HEK293 (cell line): ENCODE data around the gene TBX10.

ENCODE experiments used
- CTCF ChIA-PET: fragments of 350-600 bp; formaldehyde crosslinking; extraction: SDS; loops from one replicate; lab custom pipeline; 2021; ENCODE audit warnings: antibody characterized with exemption; lab: Yijun Ruan, JAX
- POLR2A ChIA-PET: fragments of 300-600 bp; formaldehyde crosslinking; extraction: SDS; loops from one replicate; lab custom pipeline; 2020; ENCODE audit warnings: antibody characterized with exemption, inconsistent platforms; lab: Yijun Ruan, JAX
- H3K27ac ChIP-seq: fragments of 200-500 bp; sonication (Bioruptor generic); 2 replicates; pipeline ENCODE4 v1.5.1; 2014; ENCODE audit warnings: low read depth, low read length, control low read depth, inconsistent platforms; ENCODE audit errors: extremely low read depth
- H3K36me3 ChIP-seq, 2 experiments: fragments of 200-500 bp in 1 of 2; sonication (Bioruptor generic) in 1 of 2; 1 replicate in 1 of 2; 2 replicates in 1 of 2; pipeline ENCODE4 v1.5.1; 2014 to 2017; ENCODE audit warnings: inconsistent platforms in 2 of 2, low read length in 2 of 2; ENCODE audit not compliant: control insufficient read depth in 2 of 2, insufficient read depth in 1 of 2
- H3K4me1 ChIP-seq: fragments of 200-500 bp; sonication (Bioruptor generic); 2 replicates; pipeline ENCODE4 v1.5.1; 2014; ENCODE audit warnings: mild to moderate bottlenecking, low read length, inconsistent platforms; ENCODE audit not compliant: control insufficient read depth, insufficient read depth
- H3K4me3 ChIP-seq: 2 replicates; pipeline ENCODE4 v1.5.1; 2011; ENCODE audit warnings: low read depth, mild to moderate bottlenecking, control low read depth, low read length, moderate library complexity
- H3K9me3 ChIP-seq: fragments of 200-500 bp; sonication (Bioruptor generic); 2 replicates; pipeline ENCODE4 v1.5.1; 2014; ENCODE audit warnings: low read depth, low read length, inconsistent platforms; ENCODE audit not compliant: control insufficient read depth, insufficient read depth
- BCL11A ChIP-seq: fragments of 450-650 bp; formaldehyde crosslinking; IDR thresholded peaks from 2 replicates; pipeline ENCODE4 v1.5.1; 2016; ENCODE audit warnings: low read depth, missing biosample characterization, missing genetic modification characterization
- IKZF3 ChIP-seq: fragments of 450-650 bp; IDR thresholded peaks from 2 replicates; pipeline ENCODE4 v1.5.0; 2018; ENCODE audit warnings: missing biosample characterization, mild to moderate bottlenecking, missing genetic modification characterization, moderate library complexity
- MEIS1 ChIP-seq: sonication (generic); formaldehyde crosslinking; IDR thresholded peaks from 2 replicates; pipeline ENCODE4 v1.8.1; 2022; ENCODE audit warnings: missing genetic modification reagents, mild to moderate bottlenecking, borderline replicate concordance
- SCRT1 ChIP-seq: fragments of 450-650 bp; formaldehyde crosslinking; IDR thresholded peaks from 2 replicates; pipeline ENCODE4 v1.5.1; 2016; ENCODE audit warnings: missing biosample characterization, missing genetic modification characterization, borderline replicate concordance
- TRIM28 ChIP-seq: IDR thresholded peaks from 2 replicates; pipeline ENCODE4 v1.6.1; 2011; ENCODE audit warnings: low read length, control low read depth, borderline replicate concordance
- ZBTB1 ChIP-seq: fragments of 450-650 bp; formaldehyde crosslinking; IDR thresholded peaks from 2 replicates; pipeline ENCODE4 v1.5.1; 2016; ENCODE audit warnings: missing biosample characterization, missing genetic modification characterization
- ZBTB7A ChIP-seq: fragments of 450-650 bp; formaldehyde crosslinking; IDR thresholded peaks from 2 replicates; pipeline ENCODE4 v1.5.1; 2016; ENCODE audit warnings: low read depth, missing biosample characterization, missing genetic modification characterization
- ZFP41 ChIP-seq: fragments of 450-650 bp; formaldehyde crosslinking; IDR thresholded peaks from 2 replicates; pipeline ENCODE4 v1.5.1; 2016; ENCODE audit warnings: missing biosample characterization, missing genetic modification characterization, borderline replicate concordance
- ZNF133 ChIP-seq: fragments of 450-650 bp; formaldehyde crosslinking; IDR thresholded peaks from 2 replicates; pipeline ENCODE4 v1.5.1; 2016; ENCODE audit warnings: missing biosample characterization, missing genetic modification characterization
- ZNF184 ChIP-seq: fragments of 450-650 bp; IDR thresholded peaks from 2 replicates; pipeline ENCODE4 v1.5.1; 2018; ENCODE audit warnings: missing biosample characterization, mild to moderate bottlenecking, missing genetic modification characterization
- ZNF202 ChIP-seq: fragments of 450-650 bp; formaldehyde crosslinking; IDR thresholded peaks from 2 replicates; pipeline ENCODE4 v1.5.1; 2016; ENCODE audit warnings: missing biosample characterization, missing genetic modification characterization, borderline replicate concordance
- ZNF514 ChIP-seq: fragments of 450-650 bp; formaldehyde crosslinking; IDR thresholded peaks from 2 replicates; pipeline ENCODE4 v1.5.1; 2016; ENCODE audit warnings: missing biosample characterization, missing genetic modification characterization
- ZNF558 ChIP-seq: fragments of 450-650 bp; formaldehyde crosslinking; IDR thresholded peaks from 2 replicates; pipeline ENCODE4 v1.5.1; 2016; ENCODE audit warnings: missing biosample characterization, missing genetic modification characterization
- ZNF561 ChIP-seq: fragments of 450-650 bp; IDR thresholded peaks from 2 replicates; pipeline ENCODE4 v1.5.1; 2018; ENCODE audit warnings: missing biosample characterization, missing genetic modification characterization, borderline replicate concordance
- ZNF571 ChIP-seq: fragments of 450-650 bp; formaldehyde crosslinking; IDR thresholded peaks from 2 replicates; pipeline ENCODE4 v1.5.0; 2017; ENCODE audit warnings: missing biosample characterization, missing genetic modification characterization
- ZNF600 ChIP-seq: fragments of 450-650 bp; formaldehyde crosslinking; IDR thresholded peaks from 2 replicates; pipeline ENCODE4 v1.5.1; 2016; ENCODE audit warnings: missing biosample characterization, missing genetic modification characterization
- ZNF621 ChIP-seq: fragments of 450-650 bp; formaldehyde crosslinking; IDR thresholded peaks from 2 replicates; pipeline ENCODE4 v1.5.1; 2017; ENCODE audit warnings: missing biosample characterization, missing genetic modification characterization
- ZNF654 ChIP-seq: fragments of 450-650 bp; formaldehyde crosslinking; IDR thresholded peaks from 2 replicates; pipeline ENCODE4 v1.5.1; 2016; ENCODE audit warnings: low read depth, missing biosample characterization, missing genetic modification characterization
- ZNF692 ChIP-seq: fragments of 450-650 bp; formaldehyde crosslinking; IDR thresholded peaks from 2 replicates; pipeline ENCODE4 v1.5.1; 2016; ENCODE audit warnings: missing biosample characterization, missing genetic modification characterization
- ZNF701 ChIP-seq: fragments of 450-650 bp; formaldehyde crosslinking; IDR thresholded peaks from 2 replicates; pipeline ENCODE4 v1.5.1; 2016; ENCODE audit warnings: missing biosample characterization, missing genetic modification characterization
- ZNF785 ChIP-seq: fragments of 450-650 bp; formaldehyde crosslinking; IDR thresholded peaks from 2 replicates; pipeline ENCODE4 v1.5.1; 2016; ENCODE audit warnings: missing biosample characterization, missing genetic modification characterization
- ZXDB ChIP-seq: fragments of 450-650 bp; formaldehyde crosslinking; IDR thresholded peaks from 2 replicates; pipeline ENCODE4 v1.5.1; 2016; ENCODE audit warnings: missing biosample characterization, missing genetic modification characterization
- TF ChIP-seq, protein P1 (sequence below): fragments of 450-650 bp; IDR thresholded peaks from 2 replicates; pipeline ENCODE4 v1.5.1; 2018; ENCODE audit warnings: missing biosample characterization, mild to moderate bottlenecking, missing genetic modification characterization
- TF ChIP-seq, protein P2 (sequence below): fragments of 450-650 bp; formaldehyde crosslinking; IDR thresholded peaks from 2 replicates; pipeline ENCODE4 v1.5.1; 2016; ENCODE audit warnings: missing biosample characterization, missing genetic modification characterization, low read depth

The TBX10 gene

DNA sequence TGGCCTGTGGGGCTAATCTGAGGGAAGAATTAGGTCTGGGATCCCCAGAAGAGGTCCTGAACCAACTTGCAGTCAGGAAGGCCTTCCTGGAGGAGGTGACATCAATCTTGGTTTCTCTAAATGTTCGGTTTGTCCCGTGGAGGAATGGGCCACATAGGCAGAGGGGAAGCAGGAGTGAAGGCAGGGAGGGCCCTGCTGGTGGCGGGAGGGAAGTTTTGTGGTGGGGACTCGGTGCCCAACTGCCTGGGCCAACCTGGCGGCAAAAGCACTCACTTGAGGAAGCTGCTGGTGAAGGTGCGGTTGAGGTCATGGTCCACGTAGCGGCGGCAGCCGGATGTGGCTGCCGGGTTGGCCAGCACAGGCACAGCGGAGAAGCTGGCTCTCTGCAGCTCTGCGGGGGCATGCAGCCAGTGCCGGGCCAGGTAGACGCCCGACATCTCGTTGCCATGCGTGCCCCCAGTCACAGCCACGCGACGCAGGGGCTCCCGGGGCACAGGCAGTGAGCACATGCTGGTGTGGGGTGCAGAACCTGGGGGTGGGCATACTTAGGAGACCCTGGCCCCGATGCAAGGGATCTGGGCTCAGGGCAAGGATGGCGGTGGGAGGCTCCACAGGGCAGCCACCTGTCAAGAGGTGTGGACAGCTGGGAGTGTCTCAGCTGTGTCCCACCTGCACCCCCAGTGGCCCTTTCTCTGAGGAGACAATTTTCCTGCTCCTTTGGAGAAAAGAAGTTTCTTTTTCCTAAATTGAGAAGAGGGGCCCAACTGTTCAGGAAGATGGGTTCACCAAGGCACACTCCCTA is 7.2 kb upstream of the TBX10 start:
- H3K4me1 ChIP-seq: no peaks in the 10 kb centered on the region

DNA sequence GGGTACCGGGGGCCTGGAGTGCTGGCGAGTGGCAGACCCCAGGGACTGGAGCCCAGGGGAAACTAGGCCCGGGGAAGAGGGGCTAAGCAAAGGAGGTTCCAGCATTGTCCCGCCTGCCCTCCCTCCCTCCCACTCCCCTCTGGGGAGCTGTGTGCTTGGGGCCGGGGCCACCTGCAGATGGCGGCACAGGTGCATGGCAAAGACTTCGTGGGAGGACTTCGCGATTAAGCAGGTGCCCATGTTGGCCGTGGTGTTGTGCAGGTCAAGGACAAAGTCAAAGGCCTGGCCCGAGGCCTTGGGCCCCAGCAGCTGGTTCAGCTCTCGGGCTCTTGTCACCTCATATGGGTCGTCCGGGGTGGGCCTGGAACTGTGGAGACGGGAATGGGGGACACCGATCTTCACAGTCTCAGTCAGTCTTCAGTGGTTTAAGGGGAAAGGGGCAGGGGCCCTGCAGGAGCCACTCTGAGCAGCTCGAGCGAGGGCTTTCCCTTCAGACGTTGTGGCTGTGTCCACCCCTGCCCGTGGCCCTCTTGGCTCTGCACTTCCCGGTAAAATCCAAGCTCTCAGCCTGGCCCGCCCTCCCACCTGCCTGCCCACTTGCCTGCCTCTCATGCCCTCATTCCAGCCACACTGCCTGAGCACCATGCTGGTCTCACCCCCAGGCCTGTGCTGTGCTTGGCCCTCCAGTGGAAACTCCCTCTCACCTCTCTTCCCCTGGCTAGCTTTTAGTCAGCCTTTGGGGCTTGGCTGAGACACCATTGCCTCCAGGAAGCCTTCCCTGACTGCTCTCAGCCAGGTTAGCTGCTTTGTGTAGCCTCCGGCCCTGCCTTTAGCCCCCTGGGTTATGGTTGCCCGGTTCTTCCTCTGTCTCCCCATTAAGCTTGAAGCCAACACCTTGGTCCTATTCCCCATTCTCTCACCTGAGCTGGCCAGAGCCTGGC is 6.2 kb upstream of the TBX10 start:
- CTCF ChIA-PET: interaction anchor here (0.7 to 1.2 kb wide), 4 partner anchors 10 to 16 kb away, joined by 3 to 4 read pairs (median 3); partner anchors contain the start of gene NUDT8
- Histone ChIP-seq H3K4me1 (no peaks in the 10 kb centered on the region), H3K9me3 (no peaks in the 10 kb centered on the region), H3K27ac (no peak overlapping the region), H3K4me3 (no peak overlapping the region), H3K36me3 (no peaks in the 10 kb centered on the region)
- POLR2A ChIA-PET: no interaction called here
- no peak for TF ChIP-seq ZBTB1 (tag by site-specific recombination)
- TF ChIP-seq, protein P1, sequence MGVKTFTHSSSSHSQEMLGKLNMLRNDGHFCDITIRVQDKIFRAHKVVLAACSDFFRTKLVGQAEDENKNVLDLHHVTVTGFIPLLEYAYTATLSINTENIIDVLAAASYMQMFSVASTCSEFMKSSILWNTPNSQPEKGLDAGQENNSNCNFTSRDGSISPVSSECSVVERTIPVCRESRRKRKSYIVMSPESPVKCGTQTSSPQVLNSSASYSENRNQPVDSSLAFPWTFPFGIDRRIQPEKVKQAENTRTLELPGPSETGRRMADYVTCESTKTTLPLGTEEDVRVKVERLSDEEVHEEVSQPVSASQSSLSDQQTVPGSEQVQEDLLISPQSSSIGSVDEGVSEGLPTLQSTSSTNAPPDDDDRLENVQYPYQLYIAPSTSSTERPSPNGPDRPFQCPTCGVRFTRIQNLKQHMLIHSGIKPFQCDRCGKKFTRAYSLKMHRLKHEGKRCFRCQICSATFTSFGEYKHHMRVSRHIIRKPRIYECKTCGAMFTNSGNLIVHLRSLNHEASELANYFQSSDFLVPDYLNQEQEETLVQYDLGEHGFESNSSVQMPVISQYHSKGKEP (tag by site-specific recombination): no peak
- TF ChIP-seq ZNF785: no peak
- no peak for TF ChIP-seq ZNF701 (tag by site-specific recombination)

More for the DNA sequence above, 7.2 kb upstream of the TBX10 start:
- no peaks in the 10 kb centered on the region for H3K9me3 ChIP-seq
- no peaks in the 10 kb centered on the region for H3K36me3 ChIP-seq
- no peak overlapping the region for H3K27ac ChIP-seq
- TF ChIP-seq TRIM28 (no peak), ZNF654 (tag by site-specific recombination) (no peak), ZNF202 (no peak), ZNF558 (tag by site-specific recombination) (no peak), ZNF692 (no peak), ZBTB7A (tag by site-specific recombination) (no peak), IKZF3 (no peak), ZXDB (tag by site-specific recombination) (no peak), ZNF600 (tag by site-specific recombination) (no peak), BCL11A (tag by site-specific recombination) (no peak), ZNF561 (tag by site-specific recombination) (no peak), ZNF621 (tag by site-specific recombination) (no peak), ZNF571 (tag by site-specific recombination) (no peak), ZFP41 (tag by site-specific recombination) (no peak), ZNF184 (tag by site-specific recombination) (no peak), MEIS1 (CRISPR knock-in tag) (no peak), ZNF133 (tag by site-specific recombination) (no peak), ZNF514 (tag by site-specific recombination) (no peak), SCRT1 (tag by site-specific recombination) (no peak)
- TF ChIP-seq, protein P2, sequence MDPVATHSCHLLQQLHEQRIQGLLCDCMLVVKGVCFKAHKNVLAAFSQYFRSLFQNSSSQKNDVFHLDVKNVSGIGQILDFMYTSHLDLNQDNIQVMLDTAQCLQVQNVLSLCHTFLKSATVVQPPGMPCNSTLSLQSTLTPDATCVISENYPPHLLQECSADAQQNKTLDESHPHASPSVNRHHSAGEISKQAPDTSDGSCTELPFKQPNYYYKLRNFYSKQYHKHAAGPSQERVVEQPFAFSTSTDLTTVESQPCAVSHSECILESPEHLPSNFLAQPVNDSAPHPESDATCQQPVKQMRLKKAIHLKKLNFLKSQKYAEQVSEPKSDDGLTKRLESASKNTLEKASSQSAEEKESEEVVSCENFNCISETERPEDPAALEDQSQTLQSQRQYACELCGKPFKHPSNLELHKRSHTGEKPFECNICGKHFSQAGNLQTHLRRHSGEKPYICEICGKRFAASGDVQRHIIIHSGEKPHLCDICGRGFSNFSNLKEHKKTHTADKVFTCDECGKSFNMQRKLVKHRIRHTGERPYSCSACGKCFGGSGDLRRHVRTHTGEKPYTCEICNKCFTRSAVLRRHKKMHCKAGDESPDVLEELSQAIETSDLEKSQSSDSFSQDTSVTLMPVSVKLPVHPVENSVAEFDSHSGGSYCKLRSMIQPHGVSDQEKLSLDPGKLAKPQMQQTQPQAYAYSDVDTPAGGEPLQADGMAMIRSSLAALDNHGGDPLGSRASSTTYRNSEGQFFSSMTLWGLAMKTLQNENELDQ: no peak
- ChIA-PET CTCF (interaction anchor here (1.1 kb wide), 1 partner anchor 17 kb away, joined by 3 read pairs; the partner anchor contains the start of gene NUDT8), POLR2A (no interaction called here)
- H3K4me3 ChIP-seq: no peak overlapping the region
